Medulla oblongata (tissue), 1 donor: ENCODE results near the gene VSIG10L.

Experiments used
- DNase-seq: peaks from one replicate; pipeline ENCODE4 v3.0.0-alpha.2; 2015; ENCODE audit errors: extremely low spot score

VSIG10L gene

DNA sequence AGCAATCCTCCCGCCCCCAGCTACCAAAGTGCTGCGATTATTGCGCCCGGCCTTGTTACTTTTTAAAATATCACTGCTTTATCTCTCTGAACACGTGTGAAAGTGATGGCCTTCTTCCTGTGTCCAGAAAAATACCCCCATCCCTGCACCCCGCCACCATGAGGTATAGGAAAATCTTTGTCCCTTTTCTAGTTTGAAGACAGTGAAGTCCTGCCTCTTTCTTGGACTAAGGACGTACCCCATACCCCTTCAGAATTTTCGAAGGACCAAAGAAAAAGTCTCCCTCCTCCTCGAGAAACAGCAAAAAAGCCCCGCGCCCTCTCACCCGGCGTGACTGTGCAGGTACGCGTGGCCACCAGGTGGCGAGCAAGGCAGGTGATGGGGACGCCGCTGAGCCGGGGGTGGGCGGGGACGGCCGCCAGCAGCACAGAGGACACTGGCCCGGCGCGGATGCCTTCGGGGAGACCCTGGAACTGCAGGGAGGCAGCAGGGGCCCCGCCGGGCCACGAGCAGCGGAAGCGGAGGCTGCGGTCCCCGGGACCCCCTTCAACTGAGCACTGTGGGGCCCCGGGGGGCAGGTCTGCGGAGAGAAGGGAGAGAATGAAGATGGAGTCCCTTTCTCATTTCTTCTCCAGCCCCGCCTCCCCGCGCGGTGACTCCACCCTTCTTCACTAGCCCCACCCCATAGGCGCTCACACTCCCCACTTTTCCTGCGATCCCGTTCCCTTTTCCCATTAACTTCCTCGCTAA is 3.2 kb downstream of the VSIG10L start:
- DNase-seq: peak; percentile 67

DNA sequence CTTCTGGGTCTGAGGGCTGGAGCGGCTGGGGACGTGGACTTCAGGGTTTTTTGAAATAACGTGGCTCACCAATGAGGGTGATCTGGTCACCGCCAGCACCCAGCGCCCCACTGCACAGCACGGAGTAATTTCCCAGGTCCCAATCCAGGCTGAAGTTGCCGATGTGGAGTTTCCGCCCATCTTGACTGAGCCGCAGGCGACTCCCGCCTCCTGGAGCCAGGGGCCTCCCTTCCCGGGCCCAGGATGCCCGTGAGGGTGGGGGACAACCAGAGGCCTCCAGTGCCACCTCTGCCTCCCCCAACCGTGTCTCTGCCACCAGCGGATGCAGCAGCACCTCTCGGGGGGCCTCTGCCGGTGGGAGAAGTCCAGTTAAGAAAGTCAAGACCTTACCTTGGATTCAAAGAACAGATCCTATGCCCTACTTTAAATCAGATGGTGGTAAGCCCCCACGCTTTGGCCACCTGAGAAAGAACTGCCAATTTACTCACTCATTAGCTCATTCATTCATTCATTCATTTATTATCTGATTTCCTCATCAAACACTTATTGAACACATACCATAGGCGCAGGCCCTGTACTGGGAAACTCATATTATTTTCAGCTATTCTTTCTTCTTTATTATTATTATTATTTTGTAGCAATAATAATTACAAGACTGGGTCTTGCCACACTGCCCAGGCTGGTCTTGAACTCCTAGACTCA is 3.9 kb downstream of the VSIG10L start:
- no peak for DNase-seq

DNA sequence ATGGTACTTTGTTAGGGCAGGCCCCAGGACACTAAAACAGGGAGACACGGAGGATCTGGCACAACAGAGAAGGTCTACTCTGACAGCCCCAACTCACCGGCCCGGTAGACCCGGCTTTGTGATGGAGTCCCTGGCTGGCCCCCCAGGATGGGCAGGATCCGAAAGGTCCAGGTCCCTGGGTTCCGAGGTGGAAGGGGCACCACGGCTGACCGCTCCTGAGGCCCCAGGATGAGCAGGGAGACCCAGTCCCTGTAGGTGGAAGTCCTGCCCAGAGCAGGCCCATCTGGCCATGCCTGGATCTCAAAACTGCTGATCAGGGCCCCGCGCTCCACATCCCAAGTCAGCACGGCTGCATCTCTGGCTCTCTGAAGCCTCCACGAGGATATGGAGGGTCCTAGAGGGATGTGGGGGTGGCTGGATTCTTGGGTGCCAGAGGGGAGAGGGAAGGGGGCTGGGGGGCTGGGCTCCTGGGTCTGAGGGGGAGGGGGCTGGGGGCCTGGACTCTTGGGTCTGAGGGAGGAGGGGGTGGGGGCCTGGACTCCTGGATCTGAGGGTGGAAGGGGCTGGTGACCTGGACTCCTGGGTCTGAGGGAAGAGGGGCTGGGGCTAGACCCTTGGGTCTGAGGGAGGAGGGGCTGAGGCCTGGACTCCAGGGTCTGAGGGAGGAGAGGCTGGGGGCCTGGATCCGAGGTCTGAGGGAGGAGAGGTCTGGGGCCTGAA is 4.6 kb downstream of the VSIG10L start:
- DNase-seq: no peak

DNA sequence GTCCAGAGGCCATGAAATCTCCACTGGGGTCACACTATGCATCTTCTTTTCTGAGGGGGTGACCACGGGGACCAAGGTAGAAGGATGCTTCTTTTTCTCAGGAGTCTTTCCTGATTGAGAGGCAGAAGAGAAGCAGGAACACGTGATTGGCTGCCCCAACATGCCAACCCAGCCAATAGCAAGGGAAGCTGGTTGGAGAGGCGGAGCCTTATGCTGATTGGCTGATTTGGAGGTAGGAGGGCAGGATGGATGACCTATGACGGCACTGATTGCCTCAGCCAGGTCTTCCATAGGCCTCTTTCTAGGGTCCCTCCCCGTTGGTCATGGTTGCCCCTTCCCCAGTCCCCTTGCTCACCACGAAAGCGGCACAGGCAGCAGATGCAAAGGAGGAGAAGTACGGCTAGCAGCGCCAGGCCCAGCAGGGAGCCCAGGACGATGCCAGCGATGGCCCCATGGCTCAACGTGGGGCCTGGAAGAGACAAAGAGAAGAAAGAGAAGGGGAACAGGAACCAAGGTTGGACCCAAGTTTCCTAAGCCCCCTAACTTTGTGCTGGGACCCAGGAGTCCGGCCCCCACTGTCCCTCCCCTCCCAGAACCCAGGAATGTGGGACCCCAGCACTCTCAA is 8.0 kb downstream of the VSIG10L start:
- DNase-seq: no peak

DNA sequence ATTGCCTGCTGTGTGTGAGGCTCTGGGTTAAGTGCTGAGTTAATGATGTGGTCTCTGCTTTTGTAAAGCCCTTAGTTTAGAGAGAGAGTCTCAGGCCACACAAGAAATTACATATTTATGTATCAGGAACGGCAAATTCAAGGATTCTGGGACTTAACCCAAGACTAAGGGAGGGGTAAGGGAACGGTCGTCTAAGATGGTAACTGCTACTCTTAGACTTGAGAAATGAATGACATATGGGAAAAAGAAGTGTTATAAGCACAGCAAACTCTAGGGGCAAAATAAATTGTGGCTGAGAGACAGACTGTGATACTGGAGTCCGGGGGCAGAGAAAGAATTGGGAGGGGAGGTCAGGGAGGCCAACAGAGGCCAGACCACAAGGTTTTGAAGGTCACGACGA is 10.2 kb downstream of the VSIG10L start:
- DNase-seq: no peak

DNA sequence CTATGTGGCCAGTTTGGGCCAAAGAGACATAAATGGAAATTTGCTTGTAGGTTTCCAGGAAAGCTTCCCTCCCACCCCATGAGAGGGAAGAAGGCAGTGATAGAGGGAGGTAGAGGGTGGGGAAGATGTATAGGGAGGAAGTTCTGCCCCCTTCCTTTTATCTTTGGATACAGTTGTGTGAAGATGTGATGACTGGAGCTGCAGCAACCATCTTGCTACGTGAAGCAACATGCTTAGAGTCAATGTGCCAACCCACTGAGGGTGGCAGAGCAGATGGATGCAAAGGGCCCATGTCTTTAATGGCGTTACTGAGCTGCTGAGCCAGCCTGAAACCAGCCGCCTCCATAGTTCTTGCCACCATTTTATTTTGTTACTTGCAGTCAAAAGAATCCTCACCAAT is 10.7 kb downstream of the VSIG10L start:
- no peak for DNase-seq

DNA sequence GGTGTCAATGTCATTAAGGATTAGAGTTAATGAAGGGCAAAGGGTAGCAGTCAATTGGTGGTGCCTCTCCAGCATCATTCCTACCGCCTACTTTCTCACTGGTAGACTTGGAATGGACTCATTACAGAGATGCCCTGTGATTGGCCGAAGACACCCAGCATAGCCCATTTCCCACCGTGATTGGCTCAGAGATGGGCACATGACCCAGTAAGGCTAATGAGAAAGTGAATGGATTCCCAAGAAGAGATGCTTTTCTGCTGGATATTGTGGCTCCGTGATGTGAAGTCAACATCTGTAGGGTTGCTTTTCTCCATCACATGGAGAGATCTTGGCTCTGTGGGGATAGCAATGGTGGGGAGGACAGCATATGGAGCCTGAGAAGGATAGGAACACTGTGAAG is 11.6 kb downstream of the VSIG10L start:
- no peak for DNase-seq

DNA sequence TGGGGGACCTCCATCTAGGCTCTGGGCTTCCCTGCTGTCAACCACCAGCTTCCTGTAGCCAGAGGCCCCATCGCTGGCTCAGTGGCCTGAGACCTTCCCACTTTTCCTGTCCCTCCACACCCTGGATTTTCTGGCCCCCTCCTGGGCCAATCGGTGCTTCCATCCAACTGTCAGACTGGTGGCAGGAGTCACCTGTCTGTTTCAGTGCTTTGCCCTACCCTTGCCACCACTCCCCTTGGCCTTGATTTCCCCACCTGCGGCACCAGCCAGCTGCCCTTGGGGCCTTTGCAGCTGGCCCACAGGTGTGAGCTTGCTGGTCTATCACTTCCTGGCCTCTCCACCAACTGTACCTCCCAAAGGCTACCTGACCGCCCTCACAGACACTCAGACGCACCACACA is 12.5 kb downstream of the VSIG10L start:
- no peak for DNase-seq

DNA sequence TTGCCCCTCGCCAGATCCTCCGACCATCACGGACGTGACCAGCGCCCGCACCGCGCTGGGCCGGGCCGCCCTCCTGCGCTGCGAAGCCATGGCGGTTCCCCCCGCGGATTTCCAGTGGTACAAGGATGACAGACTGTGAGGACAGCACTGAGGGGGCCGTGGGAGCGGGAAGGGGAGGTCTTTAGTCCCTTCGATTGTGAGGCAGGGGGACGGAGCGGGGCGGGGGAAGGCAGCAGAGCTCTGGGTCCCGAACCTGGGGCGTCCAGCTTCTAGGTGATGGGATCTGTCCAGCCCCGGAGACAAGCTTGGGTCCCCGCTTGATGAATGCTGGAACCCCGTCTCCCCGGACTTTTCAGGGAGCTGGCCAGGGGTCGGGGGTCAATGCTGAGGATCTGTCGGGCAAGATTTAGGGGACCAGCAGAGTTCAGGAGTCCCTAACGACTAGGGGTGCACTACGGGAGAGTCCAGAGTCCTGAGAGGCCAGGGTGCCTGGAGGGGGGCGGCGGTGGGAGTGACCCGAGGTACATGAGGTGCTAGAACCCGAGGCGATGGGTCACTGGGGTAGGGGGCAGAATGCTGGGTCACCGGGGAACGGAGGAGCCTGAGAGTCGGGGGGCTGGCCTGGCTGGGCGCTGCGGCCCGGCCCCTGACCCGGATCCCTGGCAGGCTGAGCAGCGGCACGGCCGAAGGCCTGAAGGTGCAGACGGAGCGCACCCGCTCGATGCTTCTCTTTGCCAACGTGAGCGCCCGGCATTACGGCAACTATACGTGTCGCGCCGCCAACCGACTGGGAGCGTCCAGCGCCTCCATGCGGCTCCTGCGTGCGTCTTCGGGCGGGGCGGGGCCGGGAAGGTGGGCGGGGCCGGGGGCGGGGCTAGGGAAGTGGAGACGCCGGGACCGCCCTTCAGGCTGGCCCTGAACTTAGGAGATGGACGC is 14.6 kb downstream of the VSIG10L start:
- DNase-seq: no peak

DNA sequence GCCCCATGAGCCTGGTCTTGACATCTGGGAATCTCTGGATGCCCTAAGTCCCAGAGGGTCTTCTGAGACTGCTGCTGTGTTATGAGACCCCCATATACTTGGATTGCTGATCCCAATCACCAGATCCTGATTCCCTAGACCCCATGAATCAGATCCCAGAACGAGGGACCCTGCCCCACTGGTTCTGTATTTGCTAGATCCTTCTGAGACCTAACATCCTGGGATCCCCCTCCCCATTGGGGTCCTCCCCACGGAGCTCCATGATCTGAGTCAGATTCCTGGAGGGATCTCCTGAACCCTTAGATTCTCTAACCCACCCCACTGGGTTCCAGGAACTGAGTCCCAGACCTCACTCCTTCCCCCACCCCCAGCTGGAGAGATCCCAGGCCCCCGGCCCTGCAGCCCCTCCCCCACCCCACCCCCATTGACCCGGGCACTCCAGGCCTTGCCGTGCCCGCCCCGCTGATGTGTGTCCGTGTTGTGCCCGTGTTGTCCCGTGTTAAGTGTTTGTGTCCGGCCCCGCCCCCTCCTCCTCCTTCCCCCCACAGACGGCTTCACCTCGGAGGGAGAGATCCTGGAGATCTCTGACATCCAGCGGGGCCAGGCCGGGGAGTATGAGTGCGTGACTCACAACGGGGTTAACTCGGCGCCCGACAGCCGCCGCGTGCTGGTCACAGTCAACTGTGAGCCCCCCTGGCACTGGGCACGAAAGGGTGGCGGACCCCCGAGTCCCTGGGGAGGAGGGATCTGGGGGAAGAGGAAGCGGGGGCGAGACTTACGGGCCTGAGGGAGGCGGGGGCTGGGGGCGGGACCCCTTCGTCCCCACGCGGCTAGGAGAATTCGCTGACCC is 15.5 kb downstream of the VSIG10L start:
- no peak for DNase-seq

DNA sequence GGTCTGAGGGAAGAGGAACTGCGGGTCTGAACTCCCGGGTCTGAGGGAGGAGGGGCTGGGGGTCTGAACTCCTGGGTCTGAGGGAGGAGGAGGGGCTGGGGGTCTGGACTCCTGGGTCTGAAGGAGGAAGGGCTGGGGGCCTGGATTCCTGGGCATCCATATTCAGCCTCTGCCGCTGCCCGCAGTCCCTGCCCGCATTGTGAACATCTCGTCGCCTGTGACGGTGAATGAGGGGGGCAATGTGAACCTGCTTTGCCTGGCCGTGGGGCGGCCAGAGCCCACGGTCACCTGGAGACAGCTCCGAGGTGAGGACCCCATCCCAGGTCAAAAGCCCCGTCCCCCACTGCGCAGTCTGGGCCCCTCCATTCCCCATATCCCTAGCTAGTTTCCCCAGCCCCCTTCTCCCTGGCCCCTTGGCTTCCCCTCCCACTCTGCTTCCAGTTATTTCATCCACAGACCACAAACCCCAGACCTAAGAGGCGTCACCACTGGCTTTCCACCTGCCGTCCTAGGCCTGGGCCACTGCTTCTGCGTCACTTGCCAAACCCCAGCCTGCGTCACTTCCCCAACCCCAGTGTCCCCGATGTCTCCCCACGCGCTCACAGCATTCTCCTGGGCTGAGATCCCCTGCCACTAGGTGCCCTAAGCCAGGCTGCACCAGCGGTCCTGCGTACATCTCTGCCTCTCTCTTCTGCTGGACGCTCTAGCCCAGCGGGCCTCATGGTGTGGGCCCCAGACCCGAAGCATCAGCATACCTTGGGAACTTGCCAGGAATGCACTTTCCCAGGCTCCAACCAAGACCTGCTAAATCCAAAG is 16.6 kb downstream of the VSIG10L start:
- DNase-seq: no peak

DNA sequence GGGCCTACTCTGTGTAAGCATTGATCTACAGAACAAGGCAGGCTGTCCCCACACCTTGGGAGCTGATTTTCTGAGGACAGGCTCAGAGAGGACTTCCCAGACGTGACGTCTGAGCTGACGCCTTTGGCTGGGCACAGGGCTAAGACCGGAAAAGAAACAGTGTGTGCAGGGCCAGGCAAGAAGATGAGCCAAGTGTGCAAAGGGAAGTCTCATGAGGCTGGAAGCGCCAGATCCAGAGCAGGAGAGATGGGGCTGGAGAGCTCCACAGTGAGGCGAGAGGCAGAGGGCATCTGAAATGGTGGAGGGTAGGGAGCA is 17.8 kb downstream of the VSIG10L start:
- DNase-seq: no peak

DNA sequence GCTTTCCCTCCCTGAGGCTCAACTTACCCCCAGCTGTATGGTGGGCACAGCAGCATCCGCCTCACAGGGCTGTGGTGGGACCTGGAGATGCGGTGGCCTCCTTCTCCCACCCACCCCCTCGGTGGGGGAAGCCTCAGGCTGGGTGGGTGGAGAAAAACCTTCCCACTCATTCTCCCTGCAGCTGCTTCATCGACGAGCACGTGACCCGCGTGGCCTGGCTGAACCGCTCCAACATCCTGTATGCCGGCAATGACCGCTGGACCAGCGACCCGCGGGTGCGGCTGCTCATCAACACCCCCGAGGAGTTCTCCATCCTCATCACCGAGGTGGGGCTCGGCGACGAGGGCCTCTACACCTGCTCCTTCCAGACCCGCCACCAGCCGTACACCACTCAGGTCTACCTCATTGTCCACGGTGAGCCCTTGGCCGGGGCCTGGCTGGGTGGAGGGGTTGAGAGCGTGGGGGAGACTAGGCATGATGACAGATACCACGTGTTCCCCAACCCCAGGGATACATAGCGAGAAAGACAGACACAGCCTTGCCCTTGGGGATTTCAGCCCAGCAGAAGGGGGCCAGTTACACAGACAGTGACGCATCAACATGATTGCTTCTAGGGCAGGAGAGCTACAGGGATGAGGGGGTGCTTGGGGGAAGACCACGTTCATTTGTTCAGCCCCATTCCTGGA is 18.3 kb downstream of the VSIG10L start:
- no peak for DNase-seq

DNA sequence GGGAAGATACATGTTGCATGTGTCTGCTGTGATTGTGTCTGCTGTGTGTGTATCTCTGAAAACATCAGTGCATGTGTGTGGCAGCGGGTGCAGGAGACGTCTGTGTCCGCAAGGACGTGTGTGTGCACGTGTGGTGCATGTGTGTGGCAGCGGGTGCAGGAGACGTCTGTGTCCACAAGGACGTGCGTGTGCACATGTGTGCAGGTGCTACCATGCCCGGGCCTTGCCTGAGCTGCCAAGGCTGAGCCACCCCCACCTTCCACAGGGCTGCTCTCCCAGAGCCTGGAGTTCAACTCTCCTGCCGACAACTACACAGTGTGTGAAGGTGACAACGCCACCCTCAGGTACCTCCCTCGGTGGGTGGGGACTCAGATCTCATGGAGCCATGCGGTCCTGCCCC is 20.1 kb downstream of the VSIG10L start:
- no peak for DNase-seq

DNA sequence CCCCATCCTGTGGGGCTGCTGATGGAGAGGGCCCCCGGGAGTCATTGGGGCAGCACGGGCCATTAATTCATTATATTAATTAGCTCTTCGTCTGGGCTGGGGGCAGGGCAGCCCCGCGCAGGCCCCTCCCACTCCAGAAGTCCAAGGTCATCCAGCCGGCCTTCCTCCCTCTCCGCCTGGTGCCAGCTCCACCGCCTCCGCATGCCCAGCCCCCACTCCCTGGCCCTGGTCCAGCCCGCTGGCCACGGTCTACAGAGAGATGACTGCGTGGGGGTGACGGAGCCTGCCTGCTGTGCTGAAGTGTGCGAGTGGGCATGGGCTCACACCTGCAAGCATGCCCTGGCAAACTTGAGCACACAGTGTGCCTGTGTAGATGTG is 21.7 kb downstream of the VSIG10L start:
- no peak for DNase-seq

DNA sequence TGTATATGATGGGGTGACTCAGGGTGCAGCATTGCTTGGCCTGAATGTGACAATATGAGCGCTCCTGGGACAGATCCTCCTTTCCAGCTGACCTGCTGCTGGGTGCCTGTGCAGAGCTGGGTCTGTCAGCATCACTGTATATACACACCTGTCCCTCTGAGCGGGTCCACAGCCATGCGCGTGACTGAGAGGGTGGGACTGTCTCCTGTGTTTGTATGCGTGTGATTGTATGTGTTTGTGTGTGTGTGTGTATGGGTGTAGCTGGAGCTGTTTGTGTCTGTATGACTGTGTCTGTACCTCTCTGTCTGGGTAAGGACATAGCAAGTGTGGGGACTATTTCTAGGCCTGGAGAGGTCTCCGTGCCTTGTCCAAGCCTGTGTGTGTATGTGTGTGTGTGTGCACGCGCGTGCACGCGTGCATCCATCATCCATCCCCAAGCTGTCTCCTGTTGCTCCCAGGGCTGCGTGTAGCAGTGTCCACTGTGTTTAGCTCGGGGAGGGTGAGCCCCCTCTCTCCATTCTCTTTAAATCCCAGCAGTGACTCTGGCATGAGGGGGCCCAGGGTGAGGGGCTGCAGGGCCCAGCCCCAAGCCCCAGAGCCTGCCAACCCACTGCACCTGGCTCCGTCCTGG is 22.2 kb downstream of the VSIG10L start:
- DNase-seq: no peak

DNA sequence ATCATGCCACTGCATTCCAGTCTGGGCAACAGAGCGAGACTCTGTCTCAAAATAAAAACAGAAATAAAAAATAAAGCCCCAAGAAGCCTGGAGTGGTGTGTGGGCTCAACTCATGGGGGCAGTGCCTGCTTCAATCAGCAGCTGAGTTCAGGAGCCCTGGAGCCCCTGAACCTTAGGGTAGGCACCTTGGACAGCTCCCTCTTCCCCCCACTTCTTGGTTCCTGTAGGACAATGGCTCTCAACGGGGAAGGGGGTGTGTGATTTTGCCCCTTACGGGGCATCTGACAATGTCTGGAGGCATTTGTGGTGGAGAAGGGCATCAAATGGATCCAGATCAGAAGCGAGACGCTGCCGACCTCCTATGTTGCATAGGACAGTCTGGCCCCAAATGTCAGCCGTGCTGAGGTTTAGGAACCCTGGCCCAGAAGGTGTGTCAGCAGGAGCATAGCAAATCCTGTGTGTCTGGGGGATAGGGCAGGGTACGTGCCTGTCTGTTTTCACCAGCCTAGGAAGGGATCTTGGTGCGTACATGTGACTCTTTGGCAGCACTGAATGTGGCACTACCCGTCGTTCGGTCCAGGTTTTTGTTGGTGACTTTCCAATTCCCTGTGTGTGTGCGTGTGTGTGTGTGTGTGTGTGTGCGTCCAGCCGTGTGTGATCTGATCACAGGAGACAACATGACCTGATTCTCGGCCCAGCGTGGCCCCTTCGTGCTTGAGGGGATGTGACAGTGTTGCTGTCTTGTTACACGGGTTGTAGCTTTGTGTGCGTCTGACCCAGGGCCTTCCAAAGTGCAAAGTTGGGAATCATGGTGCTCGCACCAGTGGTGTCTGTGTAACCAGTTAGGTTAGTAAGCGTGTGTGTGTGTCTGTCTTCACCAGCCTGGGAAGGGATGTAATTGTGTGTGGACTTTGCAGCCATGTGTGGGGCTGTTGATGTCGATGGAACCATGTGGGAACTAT is 23.0 kb downstream of the VSIG10L start:
- DNase-seq: no peak
